H9 (cell line): ENCODE data around the gene APAF1. TPM values are rescaled to one million over a fixed set of nuclear protein-coding genes. Genes with fewer than 3 reads are reported as not detected.

ENCODE experiments used
- DNase-seq: peaks from one replicate; pipeline ENCODE4 v3.0.0-alpha.2; 2017
- H2AFZ ChIP-seq: one replicate; pipeline ENCODE4 v1.6.1; 2013; ENCODE audit warnings: mild to moderate bottlenecking, low read length, control low read depth, moderate library complexity
- H2AK5ac ChIP-seq: 2 replicates; pipeline ENCODE4 v1.6.1; 2013; ENCODE audit warnings: low read length, control low read depth, mixed read lengths; ENCODE audit not compliant: insufficient read length
- H2BK120ac ChIP-seq: one replicate; pipeline ENCODE4 v1.6.1; 2013; ENCODE audit warnings: low read depth, mild to moderate bottlenecking, low read length, control low read depth, inconsistent platforms; ENCODE audit not compliant: poor library complexity, severe bottlenecking
- H2BK12ac ChIP-seq: 2 replicates; pipeline ENCODE4 v1.6.1; 2013; ENCODE audit warnings: low read length, control low read depth, mixed read lengths, low read depth; ENCODE audit not compliant: insufficient read length
- H2BK15ac ChIP-seq: 2 replicates; pipeline ENCODE4 v1.6.1; 2013; ENCODE audit warnings: low read depth, low read length, control low read depth
- H2BK20ac ChIP-seq: one replicate; pipeline ENCODE4 v1.6.1; 2013; ENCODE audit warnings: low read depth, mild to moderate bottlenecking, low read length, control low read depth, inconsistent platforms; ENCODE audit not compliant: poor library complexity, severe bottlenecking
- H2BK5ac ChIP-seq: 2 replicates; pipeline ENCODE4 v1.6.1; 2013; ENCODE audit warnings: low read length, control low read depth, mixed read lengths; ENCODE audit not compliant: insufficient read length
- H3K14ac ChIP-seq: 2 replicates; pipeline ENCODE4 v1.6.1; 2013; ENCODE audit warnings: low read length, control low read depth; ENCODE audit not compliant: insufficient read depth
- H3K18ac ChIP-seq: 2 replicates; pipeline ENCODE4 v1.6.1; 2013; ENCODE audit warnings: low read depth, mild to moderate bottlenecking, mixed read lengths, low read length, control low read depth; ENCODE audit not compliant: insufficient read length
- H3K23ac ChIP-seq: 2 replicates; pipeline ENCODE4 v1.6.1; 2013; ENCODE audit warnings: low read length, control low read depth, mixed read lengths, low read depth; ENCODE audit not compliant: insufficient read length
- H3K23me2 ChIP-seq: 2 replicates; pipeline ENCODE4 v1.6.1; 2013; ENCODE audit warnings: low read depth, mild to moderate bottlenecking, mixed read lengths, low read length, control low read depth; ENCODE audit not compliant: insufficient read length, poor library complexity, severe bottlenecking
- H3K27ac ChIP-seq: 2 replicates; pipeline ENCODE4 v1.5.1; 2013; ENCODE audit warnings: low read length, control low read depth, mixed read lengths, low read depth; ENCODE audit not compliant: insufficient read length
- H3K27me3 ChIP-seq: 2 replicates; pipeline ENCODE4 v1.6.1; 2013; ENCODE audit warnings: low read length, control low read depth, inconsistent platforms; ENCODE audit not compliant: insufficient read depth
- H3K4ac ChIP-seq: 2 replicates; pipeline ENCODE4 v1.6.1; 2013; ENCODE audit warnings: low read depth, mild to moderate bottlenecking, control low read depth, inconsistent platforms, low read length, moderate library complexity
- H3K4me1 ChIP-seq: 2 replicates; pipeline ENCODE4 v1.6.1; 2013; ENCODE audit warnings: low read length, control low read depth, inconsistent platforms; ENCODE audit not compliant: insufficient read depth
- H3K4me2 ChIP-seq: 2 replicates; pipeline ENCODE4 v1.6.1; 2013; ENCODE audit warnings: low read length, control low read depth, mixed read lengths; ENCODE audit not compliant: insufficient read length, insufficient read depth
- H3K56ac ChIP-seq: 2 replicates; pipeline ENCODE4 v1.6.1; 2013; ENCODE audit warnings: low read depth, mild to moderate bottlenecking, mixed read lengths, low read length, control low read depth; ENCODE audit not compliant: insufficient read length
- H3K79me1 ChIP-seq: 2 replicates; pipeline ENCODE4 v1.6.1; 2013; ENCODE audit warnings: low read depth, mild to moderate bottlenecking, moderate library complexity, low read length, control low read depth, inconsistent platforms; ENCODE audit not compliant: insufficient read depth, poor library complexity, severe bottlenecking
- H3K79me2 ChIP-seq: 2 replicates; pipeline ENCODE4 v1.6.1; 2013; ENCODE audit warnings: low read length, control low read depth, inconsistent platforms; ENCODE audit not compliant: insufficient read depth
- H3K9ac ChIP-seq: 2 replicates; pipeline ENCODE4 v1.6.1; 2013; ENCODE audit warnings: low read length, control low read depth, mixed read lengths; ENCODE audit not compliant: insufficient read length; ENCODE audit errors: extremely low read depth
- H3K9me3 ChIP-seq: one replicate; pipeline ENCODE4 v1.6.1; 2013; ENCODE audit warnings: low read depth, low read length, inconsistent platforms; ENCODE audit not compliant: control insufficient read depth
- H3T11ph ChIP-seq: one replicate; pipeline ENCODE4 v1.6.1; 2013; ENCODE audit warnings: mild to moderate bottlenecking, low read length, control low read depth, inconsistent platforms
- H4K20me1 ChIP-seq: one replicate; pipeline ENCODE4 v1.6.1; 2013; ENCODE audit not compliant: control insufficient read depth, insufficient read length, insufficient read depth
- H4K5ac ChIP-seq: 2 replicates; pipeline ENCODE4 v1.6.1; 2013; ENCODE audit warnings: low read depth, mild to moderate bottlenecking, mixed read lengths, low read length, control low read depth; ENCODE audit not compliant: insufficient read length
- H4K8ac ChIP-seq: replicated peaks from 2 replicates; pipeline ENCODE4 v1.6.1; 2013; ENCODE audit warnings: low read length, control low read depth, mixed read lengths, low read depth; ENCODE audit not compliant: insufficient read length
- H4K91ac ChIP-seq: 2 replicates; pipeline ENCODE4 v1.6.1; 2013; ENCODE audit warnings: low read depth, mild to moderate bottlenecking, moderate library complexity, mixed read lengths, low read length, control low read depth; ENCODE audit not compliant: insufficient read length
- H3K27ac Mint-ChIP-seq, 3 experiments: 2 replicates in 2 of 3; 3 replicates in 1 of 3; pipeline ENCODE4 v1.8.0; 2020 to 2021; ENCODE audit warnings: mixed read lengths in 3 of 3, mild to moderate bottlenecking in 1 of 3, moderate library complexity in 1 of 3
- H3K27me3 Mint-ChIP-seq: 2 replicates; pipeline ENCODE4 v1.8.0; 2021; ENCODE audit warnings: low read depth, mild to moderate bottlenecking, moderate library complexity, mixed read lengths
- H3K36me3 Mint-ChIP-seq, 3 experiments: 2 replicates in 2 of 3; 3 replicates in 1 of 3; pipeline ENCODE4 v1.8.0; 2020 to 2021; ENCODE audit warnings: low read depth in 3 of 3, mixed read lengths in 3 of 3; ENCODE audit not compliant: insufficient read depth in 1 of 3
- H3K4me1 Mint-ChIP-seq, 2 experiments: 2 replicates each; pipeline ENCODE4 v1.8.0; 2020; ENCODE audit warnings: mixed read lengths in 2 of 2
- H3K4me3 Mint-ChIP-seq, 2 experiments: 2 replicates in 1 of 2; 3 replicates in 1 of 2; pipeline ENCODE4 v1.8.0; 2020 to 2021; ENCODE audit warnings: mild to moderate bottlenecking in 2 of 2, mixed read lengths in 2 of 2, moderate library complexity in 1 of 2
- H3K9me3 Mint-ChIP-seq, 2 experiments: 2 replicates in 1 of 2; 3 replicates in 1 of 2; pipeline ENCODE4 v1.8.0; 2020; ENCODE audit warnings: mild to moderate bottlenecking in 2 of 2, mixed read lengths in 2 of 2, moderate library complexity in 1 of 2
- WGBS: extraction: QIAGEN DNeasy Blood & Tissue Kit; methylation state at CpG from one replicate; pipeline ENCODE4 v1.1.7; 2013; ENCODE audit warnings: missing lambda C conversion rate, low lambda C conversion rate, mixed read lengths; ENCODE audit not compliant: insufficient read length; ENCODE audit errors: extremely low coverage; 5-methylcytosine and 5-hydroxymethylcytosine counted together
- total RNA-seq: library from RNA; stranded (reverse); gene quantifications from 2 replicates; pipeline ENCODE4 v1.2.1, GENCODE V29; 2021
- TF ChIP-seq, protein P1 (sequence below): fragments of 200-600 bp; sonication (generic); conservative IDR thresholded peaks from 3 replicates; pipeline ENCODE4 v1.8.0; 2021; ENCODE audit warnings: antibody characterized with exemption, mild to moderate bottlenecking

Gene APAF1
- total RNA-seq, 1 experiment from 2014 or later = 16.5 TPM

- Histone ChIP-seq H3T11ph (no peak overlapping the region), H3K4me2 (no peak overlapping the region), H2BK12ac (no peak overlapping the region), H3K79me2 (no peaks in the 10 kb centered on the region), H3K23ac (no peak overlapping the region), H3K4me1 (no peaks in the 10 kb centered on the region), H3K79me1 (no peaks in the 10 kb centered on the region), H2BK20ac (no peak overlapping the region), H3K56ac (no peak overlapping the region), H3K9me3 (no peaks in the 10 kb centered on the region), H4K5ac (no peak overlapping the region), H3K27me3 (no peaks in the 10 kb centered on the region), H2BK120ac (no peak overlapping the region), H3K18ac (no peak overlapping the region), H3K14ac (no peak overlapping the region), H2BK5ac (no peak overlapping the region), H3K4ac (no peak overlapping the region), H4K20me1 (no peaks in the 10 kb centered on the region), H4K8ac (no peak overlapping the region), H3K23me2 (no peaks in the 10 kb centered on the region), H2AK5ac (no peak overlapping the region), H2BK15ac (no peak overlapping the region), H2AFZ (no peak overlapping the region), H3K27ac (no peak overlapping the region), H4K91ac (no peak overlapping the region), H3K9ac (no peak overlapping the region)
- H3K27ac Mint-ChIP-seq = no peak overlapping the region; a peak in 1 of 7 replicates
- H3K36me3 Mint-ChIP-seq = no peaks in the 10 kb centered on the region
- H3K4me1 Mint-ChIP-seq = peaks cover 8 to 12% of the 10 kb centered on the region in 2 experiments
- no peaks in the 10 kb centered on the region for H3K9me3 Mint-ChIP-seq
- no CpG with 5 or more reads among the region's 3 CpGs for WGBS
- no peak for DNase-seq
- H3K27me3 Mint-ChIP-seq = peaks cover 18% of the 10 kb centered on the region
- TF ChIP-seq, protein P1, sequence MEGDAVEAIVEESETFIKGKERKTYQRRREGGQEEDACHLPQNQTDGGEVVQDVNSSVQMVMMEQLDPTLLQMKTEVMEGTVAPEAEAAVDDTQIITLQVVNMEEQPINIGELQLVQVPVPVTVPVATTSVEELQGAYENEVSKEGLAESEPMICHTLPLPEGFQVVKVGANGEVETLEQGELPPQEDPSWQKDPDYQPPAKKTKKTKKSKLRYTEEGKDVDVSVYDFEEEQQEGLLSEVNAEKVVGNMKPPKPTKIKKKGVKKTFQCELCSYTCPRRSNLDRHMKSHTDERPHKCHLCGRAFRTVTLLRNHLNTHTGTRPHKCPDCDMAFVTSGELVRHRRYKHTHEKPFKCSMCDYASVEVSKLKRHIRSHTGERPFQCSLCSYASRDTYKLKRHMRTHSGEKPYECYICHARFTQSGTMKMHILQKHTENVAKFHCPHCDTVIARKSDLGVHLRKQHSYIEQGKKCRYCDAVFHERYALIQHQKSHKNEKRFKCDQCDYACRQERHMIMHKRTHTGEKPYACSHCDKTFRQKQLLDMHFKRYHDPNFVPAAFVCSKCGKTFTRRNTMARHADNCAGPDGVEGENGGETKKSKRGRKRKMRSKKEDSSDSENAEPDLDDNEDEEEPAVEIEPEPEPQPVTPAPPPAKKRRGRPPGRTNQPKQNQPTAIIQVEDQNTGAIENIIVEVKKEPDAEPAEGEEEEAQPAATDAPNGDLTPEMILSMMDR = no peak
- no peak overlapping the region for H3K4me3 Mint-ChIP-seq
These were observed 103.4 kb downstream of the APAF1 start for GRCh38 chr12:98748463-98748862.
